ENCODE data around the gene AIM2. TPM values are rescaled to one million over a fixed set of nuclear protein-coding genes. Genes with fewer than 3 reads are reported as not detected.
"Not testable (repeated sequence)": the region's sequence is repeated elsewhere in the genome, so short reads cannot be mapped to it uniquely, and the experiment has no call there.

The AIM2 gene
- total and polyA plus RNA-seq, 4 donors = 1.5 to 4.3 (median 3.1) TPM

- H3K36me3 ChIP-seq (ENCODE audit: control insufficient read depth, insufficient read depth, low read length) = no peaks in the 10 kb centered on the region
- no peak overlapping the region for H3K4me3 ChIP-seq (ENCODE audit: low read depth, low read length)
- no peaks in the 10 kb centered on the region for H3K27me3 ChIP-seq (ENCODE audit: control insufficient read depth, insufficient read depth, low read length)
- WGBS (ENCODE audit: insufficient coverage) = 100% methylated on average over 2 of the region's 7 CpGs
- H3K9me3 ChIP-seq (ENCODE audit: control insufficient read depth, insufficient read depth, low read length) = no peaks in the 10 kb centered on the region
- no peaks in the 10 kb centered on the region for H3K4me1 ChIP-seq (ENCODE audit: control insufficient read depth, insufficient read depth, low read length)
- no peak for DNase-seq (ENCODE audit: low read depth in 4 of 6, low spot score in 6 of 6)
- H3K27ac ChIP-seq (ENCODE audit: low read depth, low read length) = no peak overlapping the region
Measured at GRCh38 chr1:159058751-159059150, 17.8 kb downstream of the AIM2 start.

- Histone ChIP-seq H3K36me3 (ENCODE audit: control insufficient read depth, insufficient read depth, low read length) (no peaks in the 10 kb centered on the region), H3K4me3 (ENCODE audit: low read depth, low read length) (no peak overlapping the region), H3K27me3 (ENCODE audit: control insufficient read depth, insufficient read depth, low read length) (no peaks in the 10 kb centered on the region), H3K4me1 (ENCODE audit: control insufficient read depth, insufficient read depth, low read length) (no peaks in the 10 kb centered on the region), H3K9me3 (ENCODE audit: control insufficient read depth, insufficient read depth, low read length) (no peaks in the 10 kb centered on the region), H3K27ac (ENCODE audit: low read depth, low read length) (no peak overlapping the region)
- DNase-seq (ENCODE audit: low read depth in 4 of 6, low spot score in 6 of 6) = no peak
- WGBS (ENCODE audit: insufficient coverage) = 85% methylated on average over 7 of the region's 7 CpGs
Measured at GRCh38 chr1:159056069-159056698, 20.4 kb downstream of the AIM2 start.

- no peaks in the 10 kb centered on the region for H3K36me3 ChIP-seq (ENCODE audit: control insufficient read depth, insufficient read depth, low read length)
- peak in 4 of 6 donors; percentile 4 to 90 (median 14) for DNase-seq (ENCODE audit: low read depth in 4 of 6, low spot score in 6 of 6)
- WGBS (ENCODE audit: insufficient coverage) = 43% methylated on average over 2 of the region's 5 CpGs
- H3K27ac ChIP-seq (ENCODE audit: low read depth, low read length) = no peak overlapping the region
- H3K4me3 ChIP-seq (ENCODE audit: low read depth, low read length) = no peak overlapping the region
- H3K27me3 ChIP-seq (ENCODE audit: control insufficient read depth, insufficient read depth, low read length) = no peaks in the 10 kb centered on the region
- no peaks in the 10 kb centered on the region for H3K4me1 ChIP-seq (ENCODE audit: control insufficient read depth, insufficient read depth, low read length)
- no peaks in the 10 kb centered on the region for H3K9me3 ChIP-seq (ENCODE audit: control insufficient read depth, insufficient read depth, low read length)
Measured at GRCh38 chr1:159055181-159055641, 21.4 kb downstream of the AIM2 start.

- Histone ChIP-seq H3K27ac (ENCODE audit: low read depth, low read length) (no peak overlapping the region), H3K9me3 (ENCODE audit: control insufficient read depth, insufficient read depth, low read length) (no peaks in the 10 kb centered on the region), H3K27me3 (ENCODE audit: control insufficient read depth, insufficient read depth, low read length) (no peaks in the 10 kb centered on the region), H3K4me3 (ENCODE audit: low read depth, low read length) (no peak overlapping the region), H3K4me1 (ENCODE audit: control insufficient read depth, insufficient read depth, low read length) (no peaks in the 10 kb centered on the region), H3K36me3 (ENCODE audit: control insufficient read depth, insufficient read depth, low read length) (no peaks in the 10 kb centered on the region)
- no CpG with 5 or more reads among the region's 2 CpGs for WGBS (ENCODE audit: insufficient coverage)
- peak in 1 of 6 donors; percentile 17 for DNase-seq (ENCODE audit: low read depth in 4 of 6, low spot score in 6 of 6)
Measured at GRCh38 chr1:159054427-159054826, 22.1 kb downstream of the AIM2 start.

GRCh38 chr1:159051436-159051835, 25.1 kb downstream of the AIM2 start:
- 100% methylated on average over 1 of the region's 2 CpGs for WGBS (ENCODE audit: insufficient coverage)

GRCh38 chr1:159046486-159046885, 30.1 kb downstream of the AIM2 start:
- H3K27ac ChIP-seq (ENCODE audit: low read depth, low read length); H3K4me3 ChIP-seq (ENCODE audit: low read depth, low read length); DNase-seq (ENCODE audit: low read depth in 4 of 6, low spot score in 6 of 6); H3K27me3 ChIP-seq (ENCODE audit: control insufficient read depth, insufficient read depth, low read length); H3K36me3 ChIP-seq (ENCODE audit: control insufficient read depth, insufficient read depth, low read length); H3K9me3 ChIP-seq (ENCODE audit: control insufficient read depth, insufficient read depth, low read length); H3K4me1 ChIP-seq (ENCODE audit: control insufficient read depth, insufficient read depth, low read length): not testable (repeated sequence)
- no CpG with 5 or more reads among the region's 1 CpG for WGBS (ENCODE audit: insufficient coverage)

More at GRCh38 chr1:159051436-159051835, 25.1 kb downstream of the AIM2 start:
- H3K4me1 ChIP-seq (ENCODE audit: control insufficient read depth, insufficient read depth, low read length) = no peaks in the 10 kb centered on the region
- no peak overlapping the region for H3K4me3 ChIP-seq (ENCODE audit: low read depth, low read length)
- no peaks in the 10 kb centered on the region for H3K9me3 ChIP-seq (ENCODE audit: control insufficient read depth, insufficient read depth, low read length)
- DNase-seq (ENCODE audit: low read depth in 4 of 6, low spot score in 6 of 6) = no peak
- H3K27me3 ChIP-seq (ENCODE audit: control insufficient read depth, insufficient read depth, low read length) = no peaks in the 10 kb centered on the region
- no peaks in the 10 kb centered on the region for H3K36me3 ChIP-seq (ENCODE audit: control insufficient read depth, insufficient read depth, low read length)
- no peak overlapping the region for H3K27ac ChIP-seq (ENCODE audit: low read depth, low read length)

- no peaks in the 10 kb centered on the region for H3K36me3 ChIP-seq (ENCODE audit: control insufficient read depth, insufficient read depth, low read length)
- H3K4me1 ChIP-seq (ENCODE audit: control insufficient read depth, insufficient read depth, low read length) = no peaks in the 10 kb centered on the region
- no peaks in the 10 kb centered on the region for H3K9me3 ChIP-seq (ENCODE audit: control insufficient read depth, insufficient read depth, low read length)
- H3K4me3 ChIP-seq (ENCODE audit: low read depth, low read length) = no peak overlapping the region
- 93% methylated on average over 4 of the region's 7 CpGs for WGBS (ENCODE audit: insufficient coverage)
- no peak overlapping the region for H3K27ac ChIP-seq (ENCODE audit: low read depth, low read length)
- H3K27me3 ChIP-seq (ENCODE audit: control insufficient read depth, insufficient read depth, low read length) = no peaks in the 10 kb centered on the region
- no peak for DNase-seq (ENCODE audit: low read depth in 4 of 6, low spot score in 6 of 6)
Measured at GRCh38 chr1:159040893-159041724, 35.5 kb downstream of the AIM2 start.

- H3K36me3 ChIP-seq (ENCODE audit: control insufficient read depth, insufficient read depth, low read length) = no peaks in the 10 kb centered on the region
- no CpG with 5 or more reads among the region's 1 CpG for WGBS (ENCODE audit: insufficient coverage)
- DNase-seq (ENCODE audit: low read depth in 4 of 6, low spot score in 6 of 6) = no peak
Measured at GRCh38 chr1:159040206-159040605, 36.4 kb downstream of the AIM2 start.

GRCh38 chr1:159030877-159031447, 45.6 kb downstream of the AIM2 start:
- Histone ChIP-seq H3K9me3 (ENCODE audit: control insufficient read depth, insufficient read depth, low read length) (peaks cover 3% of the 10 kb centered on the region), H3K27ac (ENCODE audit: low read depth, low read length) (no peak overlapping the region), H3K27me3 (ENCODE audit: control insufficient read depth, insufficient read depth, low read length) (no peaks in the 10 kb centered on the region), H3K4me1 (ENCODE audit: control insufficient read depth, insufficient read depth, low read length) (no peaks in the 10 kb centered on the region), H3K36me3 (ENCODE audit: control insufficient read depth, insufficient read depth, low read length) (no peaks in the 10 kb centered on the region), H3K4me3 (ENCODE audit: low read depth, low read length) (no peak overlapping the region)
- DNase-seq (ENCODE audit: low read depth in 4 of 6, low spot score in 6 of 6) = no peak
- WGBS (ENCODE audit: insufficient coverage) = 76% methylated on average over 3 of the region's 3 CpGs

More at GRCh38 chr1:159040206-159040605, 36.4 kb downstream of the AIM2 start:
- no peaks in the 10 kb centered on the region for H3K9me3 ChIP-seq (ENCODE audit: control insufficient read depth, insufficient read depth, low read length)
- H3K27me3 ChIP-seq (ENCODE audit: control insufficient read depth, insufficient read depth, low read length) = no peaks in the 10 kb centered on the region
- no peak overlapping the region for H3K4me3 ChIP-seq (ENCODE audit: low read depth, low read length)
- H3K27ac ChIP-seq (ENCODE audit: low read depth, low read length) = no peak overlapping the region
- no peaks in the 10 kb centered on the region for H3K4me1 ChIP-seq (ENCODE audit: control insufficient read depth, insufficient read depth, low read length)

Data from spinal cord (tissue), 10 donors.